GM12892 (cell line): ENCODE data around the gene TBC1D5.

Experiments
- POLR2A ChIP-seq: IDR thresholded peaks from 2 replicates; pipeline ENCODE4 v1.6.1; 2011; ENCODE audit warnings: low read depth, low read length, control low read depth
- POLR2AphosphoS5 ChIP-seq: IDR thresholded peaks from 2 replicates; pipeline ENCODE4 v1.6.1; 2011; ENCODE audit warnings: low read depth, low read length, control low read depth
- TAF1 ChIP-seq: IDR thresholded peaks from 2 replicates; pipeline ENCODE4 v1.6.1; 2011; ENCODE audit warnings: low read depth, mild to moderate bottlenecking, control low read depth, low read length, borderline replicate concordance

DNA sequence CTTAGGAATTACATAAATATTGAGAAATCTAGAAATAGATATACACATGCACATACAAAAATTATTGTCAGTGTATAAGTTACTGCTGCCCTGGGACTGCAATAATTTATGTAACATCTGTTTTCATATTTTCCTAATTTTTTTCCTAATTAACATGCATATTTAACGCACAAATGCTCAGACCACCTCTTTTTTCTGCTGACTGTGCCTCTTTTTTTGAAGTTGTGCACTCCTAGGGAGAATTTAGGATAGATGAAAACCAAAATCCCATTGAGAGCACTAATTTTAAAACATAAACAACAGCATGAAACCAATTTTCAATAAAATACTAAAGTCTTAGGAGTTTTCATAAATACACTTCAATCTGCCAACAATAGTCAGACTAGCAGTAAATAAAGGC, 154.0 kb downstream of the TBC1D5 start:
- TF ChIP-seq POLR2AphosphoS5 (no peak), POLR2A (no peak), TAF1 (no peak)
